Measurements from ENCODE around the gene KIAA1958.
A peak's percentile ranks its signal among the peaks of the same experiment; 100 is the strongest.

KIAA1958 gene

GRCh38 chr9:112717661-112718331, 231.2 kb downstream of the KIAA1958 start, which contains the start of gene INIP:
Gene INIP, minus strand, starts transcription at chr9:112718117. Its CDS starts 1,632 bp downstream, at chr9:112716485.
- Histone ChIP-seq H3K4ac (ENCODE audit: low read depth, low read length) (no peak within 1 kb of the TSS), H3K56ac (ENCODE audit: low read length) (peak within 1 kb of the TSS; percentile 94), H2AK5ac (ENCODE audit: low read length) (no peak within 1 kb of the TSS), H3K4me3 (ENCODE audit: low read length) (peak within 1 kb of the TSS; percentile 94), H3K23ac (ENCODE audit: low read length) (no peak within 1 kb of the TSS), H3K4me2 (ENCODE audit: low read length) (peak within 1 kb of the TSS; percentile 67), H4K5ac (ENCODE audit: low read length) (no peak within 1 kb of the TSS), H3K79me2 (ENCODE audit: control insufficient read depth, insufficient read depth, low read length) (no peaks in the 10 kb centered on the region), H3K36me3 (ENCODE audit: control insufficient read depth, insufficient read depth, low read length) (no peaks in the 10 kb centered on the region), H2BK15ac (replicated peaks; ENCODE audit: low read depth) (no peak within 1 kb of the TSS), H3K4me1 (ENCODE audit: control insufficient read depth, low read depth, low read length) (no peaks in the 10 kb centered on the region), H3K27ac (ENCODE audit: low read depth, low read length) (peak within 1 kb of the TSS; percentile 40), H3K79me1 (ENCODE audit: low read length) (peaks cover under 1% of the 10 kb centered on the region), H2BK120ac (ENCODE audit: low read depth, low read length) (no peak within 1 kb of the TSS), H3K18ac (ENCODE audit: low read length) (peak within 1 kb of the TSS; percentile 64), H4K8ac (ENCODE audit: low read depth, low read length) (no peak within 1 kb of the TSS), H2BK5ac (ENCODE audit: low read length) (no peak within 1 kb of the TSS), H3K9ac (ENCODE audit: low read length) (peak within 1 kb of the TSS; percentile 88), H3K27me3 (ENCODE audit: insufficient read depth, low read length, poor library complexity) (no peaks in the 10 kb centered on the region)
- peak; percentile 99 for DNase-seq
- WGBS (ENCODE audit: extremely low coverage, insufficient coverage, low lambda C conversion rate) = no CpG with 5 or more reads among the region's 51 CpGs

Measured in mesendoderm (in vitro differentiated cells).